PFSK-1 (cell line): ENCODE data around the gene ESRRA.

Experiments
- POLR2AphosphoS5 ChIP-seq: IDR thresholded peaks from 2 replicates; pipeline ENCODE4 v1.6.1; 2012; ENCODE audit warnings: low read depth, mild to moderate bottlenecking, control low read depth, low read length, moderate library complexity
- SIN3A ChIP-seq: IDR thresholded peaks from 2 replicates; pipeline ENCODE4 v1.6.1; 2012; ENCODE audit warnings: mild to moderate bottlenecking, low read length, moderate library complexity, borderline replicate concordance; ENCODE audit not compliant: insufficient read depth

- TF ChIP-seq POLR2AphosphoS5 (no peak), SIN3A (no peak)
These were observed 53.2 kb downstream of the ESRRA start for GRCh38 chr11:64358536-64358906.
